ENCODE measurements around the gene C3orf52.
A peak's percentile ranks its signal among the peaks of the same experiment; 100 is the strongest.

C3orf52 gene

GRCh38 chr3:112136959-112137693 is 50.9 kb downstream of the C3orf52 start:
- DNase-seq, result peak; percentile 25

- no peak for DNase-seq
These were observed 51.6 kb downstream of the C3orf52 start for GRCh38 chr3:112137781-112138180.

- DNase-seq, result no peak
These were observed 52.2 kb downstream of the C3orf52 start for GRCh38 chr3:112138219-112138969.

GRCh38 chr3:112140584-112140983 is 54.4 kb downstream of the C3orf52 start:
- no peak for DNase-seq

GRCh38 chr3:112141293-112141692 is 55.1 kb downstream of the C3orf52 start:
- DNase-seq, result no peak

- peak; percentile 20 for DNase-seq
These were observed 57.1 kb downstream of the C3orf52 start for GRCh38 chr3:112143251-112143650.

GRCh38 chr3:112143689-112144088 is 57.5 kb downstream of the C3orf52 start:
- no peak for DNase-seq

- DNase-seq, result peak; percentile 7
These were observed 62.9 kb downstream of the C3orf52 start for GRCh38 chr3:112149136-112149535.

- DNase-seq, result no peak
These were observed 81.6 kb downstream of the C3orf52 start for GRCh38 chr3:112167758-112168157.

Data from EL (cell line).